ENCODE measurements around the gene GLIS1.

The GLIS1 gene

DNA sequence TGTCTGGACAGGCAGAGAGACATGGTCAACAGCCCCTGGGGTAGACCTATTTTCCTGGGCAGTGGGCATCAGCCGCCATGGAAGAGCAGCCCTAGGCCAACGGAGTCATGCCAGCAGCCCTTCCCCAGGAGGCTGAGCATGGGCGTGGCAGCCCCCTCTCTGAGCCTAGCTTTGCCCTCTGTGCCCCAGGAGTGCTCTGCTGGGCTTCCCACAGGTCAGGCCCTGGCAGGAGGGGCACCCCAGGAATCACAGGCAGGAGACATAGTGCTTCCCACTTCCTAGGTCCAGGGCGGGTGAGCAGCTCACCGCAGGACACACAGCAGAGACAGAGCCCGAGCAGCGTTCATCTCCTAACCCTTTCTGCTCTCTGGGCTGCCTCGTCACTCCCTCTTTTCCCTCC, 132.8 kb downstream of the GLIS1 start:
- no peak for DNase-seq

GRCh38 chr1:53605181-53605580, 133.8 kb downstream of the GLIS1 start:
- DNase-seq = no peak

DNA sequence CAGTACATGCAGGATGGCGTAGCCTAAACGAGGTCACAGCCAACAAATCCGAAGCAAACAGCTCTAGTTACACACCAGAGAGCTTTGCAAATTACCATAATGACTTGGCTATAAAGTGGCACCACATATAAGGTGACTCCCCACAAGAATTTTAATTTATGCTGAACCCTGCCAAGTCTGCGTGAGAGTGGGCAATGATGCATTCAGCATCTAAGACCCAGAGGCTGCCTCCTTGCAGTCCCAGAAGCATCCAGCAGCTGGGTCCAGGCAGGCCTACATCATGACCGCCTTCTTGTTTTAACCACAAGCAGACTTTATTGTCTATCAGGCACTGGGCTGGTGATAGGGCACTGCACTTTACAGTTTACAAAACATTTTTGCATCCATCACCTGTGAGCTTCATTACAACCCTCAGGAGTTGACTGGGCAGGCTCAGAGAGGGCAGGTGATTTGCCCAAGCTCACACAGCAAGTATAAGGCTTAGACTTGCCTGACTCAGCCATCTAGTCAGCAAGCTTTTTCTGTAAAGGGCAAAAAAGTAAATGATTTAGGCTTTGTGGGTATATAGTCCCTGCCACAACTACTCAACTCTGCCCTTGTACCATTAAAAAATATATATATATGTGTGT, 134.6 kb downstream of the GLIS1 start:
- peak; percentile 31 for DNase-seq

GRCh38 chr1:53603431-53603830, 135.5 kb downstream of the GLIS1 start:
- DNase-seq = no peak

- no peak for DNase-seq
Measured at GRCh38 chr1:53601867-53602775, 136.8 kb downstream of the GLIS1 start.

GRCh38 chr1:53601031-53601745, 137.8 kb downstream of the GLIS1 start:
- DNase-seq = no peak

DNA sequence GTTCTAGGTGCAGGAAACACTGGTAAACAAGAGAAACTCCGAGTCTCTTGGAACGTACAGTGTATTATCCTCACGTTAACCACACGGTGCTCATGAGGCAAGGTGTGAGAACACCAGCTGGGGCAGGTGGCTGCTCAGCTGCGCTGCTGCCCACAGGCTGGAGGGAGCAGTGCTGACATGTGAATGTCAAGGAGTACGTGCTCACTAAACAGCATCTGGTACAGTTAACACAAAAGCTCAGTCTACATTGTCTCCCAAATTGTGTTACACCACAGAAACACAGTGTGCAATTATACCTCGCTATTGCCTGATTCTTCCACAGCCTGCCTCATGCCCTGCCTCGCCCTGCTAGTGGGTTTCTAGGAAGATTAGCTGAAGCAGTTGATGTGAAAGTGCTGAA, 138.4 kb downstream of the GLIS1 start:
- no peak for DNase-seq

DNA sequence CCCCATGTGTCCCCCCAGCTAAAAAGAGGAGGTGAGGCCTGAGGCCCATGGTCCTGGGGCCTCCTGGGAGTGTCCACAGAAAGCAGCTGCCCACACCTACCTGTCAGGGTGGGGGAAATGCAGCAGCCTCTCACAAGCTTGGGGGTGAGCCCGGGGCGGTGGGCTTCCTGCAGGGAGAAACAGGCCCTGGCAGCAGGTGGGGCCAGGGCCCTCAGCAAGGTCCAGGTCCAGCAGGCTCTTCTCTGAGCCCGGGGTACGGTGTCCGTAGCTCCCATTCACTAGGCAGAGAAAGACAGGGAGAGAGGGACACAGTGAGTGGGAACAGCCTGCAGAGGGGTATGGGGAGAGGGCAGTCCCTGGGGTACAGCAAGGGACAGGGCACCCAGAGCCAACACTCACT, 139.0 kb downstream of the GLIS1 start:
- no peak for DNase-seq

GRCh38 chr1:53599481-53599880, 139.5 kb downstream of the GLIS1 start:
- no peak for DNase-seq

DNA sequence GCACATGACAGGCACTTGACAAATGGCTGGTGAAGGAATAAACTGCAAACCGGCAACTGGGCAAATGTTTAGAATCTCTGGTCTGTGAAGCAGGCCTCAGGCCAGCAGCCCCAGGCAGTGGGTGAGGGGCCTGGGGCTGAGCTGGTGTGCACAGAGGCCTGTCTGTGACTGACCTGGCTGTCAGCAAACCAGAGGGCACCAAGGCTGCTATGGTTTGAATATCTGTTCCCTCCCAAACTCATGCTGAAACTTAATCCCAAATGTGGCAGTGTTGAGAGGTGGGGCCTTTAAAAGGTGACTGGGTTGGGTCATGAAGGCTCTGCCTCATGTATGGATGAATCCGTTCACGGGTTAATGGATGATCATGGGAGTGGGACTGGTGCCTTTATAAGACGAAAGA, 140.0 kb downstream of the GLIS1 start:
- DNase-seq = no peak

- no peak for DNase-seq
Measured at GRCh38 chr1:53595906-53596305, 143.1 kb downstream of the GLIS1 start.

GRCh38 chr1:53594391-53595180, 144.4 kb downstream of the GLIS1 start:
- no peak for DNase-seq

GRCh38 chr1:53593758-53594380, 145.1 kb downstream of the GLIS1 start:
- DNase-seq = no peak

GRCh38 chr1:53592985-53593757, 145.8 kb downstream of the GLIS1 start:
- no peak for DNase-seq

GRCh38 chr1:53592521-53592982, 146.4 kb downstream of the GLIS1 start:
- DNase-seq = no peak

- no peak for DNase-seq
Measured at GRCh38 chr1:53591924-53592323, 147.0 kb downstream of the GLIS1 start.

- DNase-seq = no peak
Measured at GRCh38 chr1:53590531-53591515, 148.1 kb downstream of the GLIS1 start.

GRCh38 chr1:53590104-53590503, 148.9 kb downstream of the GLIS1 start:
- no peak for DNase-seq

- DNase-seq = no peak
Measured at GRCh38 chr1:53589043-53589887, 149.7 kb downstream of the GLIS1 start.
